K562 (cell line): Measurements from ENCODE around the gene RFLNA.

Experiments
- DEAF1 ChIP-seq: fragments of 450-650 bp; formaldehyde crosslinking; IDR thresholded peaks from 2 replicates; pipeline ENCODE4 v1.4.0; 2020; ENCODE audit warnings: mild to moderate bottlenecking, moderate library complexity
- SIRT6 ChIP-seq: IDR thresholded peaks from one replicate; pipeline ENCODE4 v1.6.1; 2012; ENCODE audit warnings: low read depth, mild to moderate bottlenecking, control low read depth, inconsistent platforms, low read length, moderate library complexity
- TF ChIP-seq, protein P1 (sequence below), 2 experiments: fragments of 450-650 bp in 1 of 2; sonication (generic) in 1 of 2; formaldehyde crosslinking; conservative IDR thresholded peaks; 2 replicates each; pipeline versions ENCODE4 v1.4.0 to v1.8.1; 2020 to 2022; ENCODE audit warnings: mild to moderate bottlenecking in 1 of 2, missing genetic modification reagents in 1 of 2

DNA sequence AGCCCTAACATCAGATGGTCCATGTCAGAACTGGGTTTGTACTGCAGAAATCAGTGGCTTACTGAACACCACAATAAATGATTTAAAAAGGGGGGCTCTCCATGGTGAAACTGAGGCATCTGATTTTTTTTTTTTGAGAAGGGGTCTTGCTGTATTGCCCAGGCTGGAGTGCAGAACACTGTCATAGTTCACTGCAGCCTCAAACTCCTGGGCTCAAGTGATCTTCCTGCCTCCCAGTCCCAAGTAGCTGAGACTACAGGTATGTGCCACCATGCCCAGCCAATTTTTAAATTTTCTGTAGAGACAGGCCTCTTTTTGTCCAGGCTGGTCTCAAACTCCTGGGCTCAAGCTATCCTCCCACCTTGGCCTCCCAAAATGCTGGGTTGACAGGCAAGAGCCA lies 57.4 kb downstream of the RFLNA start:
- TF ChIP-seq, protein P1, sequence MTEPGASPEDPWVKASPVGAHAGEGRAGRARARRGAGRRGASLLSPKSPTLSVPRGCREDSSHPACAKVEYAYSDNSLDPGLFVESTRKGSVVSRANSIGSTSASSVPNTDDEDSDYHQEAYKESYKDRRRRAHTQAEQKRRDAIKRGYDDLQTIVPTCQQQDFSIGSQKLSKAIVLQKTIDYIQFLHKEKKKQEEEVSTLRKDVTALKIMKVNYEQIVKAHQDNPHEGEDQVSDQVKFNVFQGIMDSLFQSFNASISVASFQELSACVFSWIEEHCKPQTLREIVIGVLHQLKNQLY (CRISPR knock-in tag; conservative IDR thresholded peaks at IDR 0.05): no peak
- TF ChIP-seq SIRT6 (no peak), DEAF1 (CRISPR knock-in tag) (no peak)
